IMR-90 (cell line): ENCODE data around the gene COL4A2. TPM values are rescaled to one million over a fixed set of nuclear protein-coding genes. Genes with fewer than 3 reads are reported as not detected.

Source experiments
- ATAC-seq: fragments of 200-7000 bp; cut with Tn5 transposase; 2 replicates; pipeline ENCODE4 v1.9.1; 2020; ENCODE audit warnings: low read depth, mild to moderate bottlenecking, moderate library complexity
- BruUV-seq: library from RNA; stranded (reverse); fragments of 400-500 nt; replicated peaks from 2 replicates; lab custom pipeline; 2021; lab: Mats Ljungman, UMichigan
- CTCF ChIA-PET: fragments of 300-600 bp; formaldehyde crosslinking; extraction: SDS; loops from one replicate; lab custom pipeline; 2021; ENCODE audit warnings: antibody characterized with exemption; lab: Yijun Ruan, JAX
- POLR2A ChIA-PET: fragments of 300-600 bp; sonication (Branson Sonifier 250); formaldehyde crosslinking; loops from one replicate; lab custom pipeline; 2022; ENCODE audit warnings: antibody characterized with exemption; ENCODE audit not compliant: unreplicated experiment; lab: Charles Lee
- DNase-seq: peaks from one replicate; pipeline ENCODE4 v3.0.0; 2013
- H2AFZ ChIP-seq: replicated peaks from 2 replicates; pipeline ENCODE3; 2013; ENCODE audit warnings: low read length, mild to moderate bottlenecking; ENCODE audit not compliant: poor library complexity
- H2AK5ac ChIP-seq: 2 replicates; pipeline ENCODE4 v1.6.1; 2013; ENCODE audit warnings: low read depth, low read length, inconsistent platforms
- H2AK9ac ChIP-seq: replicated peaks from 2 replicates; pipeline ENCODE3; 2013; ENCODE audit warnings: mild to moderate bottlenecking, low read depth, low read length, moderate library complexity; ENCODE audit not compliant: poor library complexity
- H2BK120ac ChIP-seq: 2 replicates; pipeline ENCODE4 v1.6.1; 2013; ENCODE audit warnings: low read depth, low read length, inconsistent platforms
- H2BK15ac ChIP-seq: 3 replicates; pipeline ENCODE4 v1.6.1; 2013; ENCODE audit warnings: low read depth, low read length, inconsistent platforms
- H2BK20ac ChIP-seq: 2 replicates; pipeline ENCODE4 v1.6.1; 2013; ENCODE audit warnings: low read depth, mild to moderate bottlenecking, inconsistent platforms, low read length, moderate library complexity
- H2BK5ac ChIP-seq: 2 replicates; pipeline ENCODE4 v1.6.1; 2013; ENCODE audit warnings: mild to moderate bottlenecking, low read depth, low read length, inconsistent platforms; ENCODE audit not compliant: poor library complexity, severe bottlenecking
- H3K14ac ChIP-seq: replicated peaks from 2 replicates; pipeline ENCODE4 v1.6.1; 2013; ENCODE audit warnings: low read depth, low read length, inconsistent platforms
- H3K18ac ChIP-seq: 2 replicates; pipeline ENCODE4 v1.6.1; 2013; ENCODE audit warnings: low read depth, low read length, control low read depth
- H3K23ac ChIP-seq: 2 replicates; pipeline ENCODE4 v1.6.1; 2013; ENCODE audit warnings: low read depth, low read length, inconsistent platforms
- H3K27ac ChIP-seq: 2 replicates; pipeline ENCODE4 v1.5.1; 2013; ENCODE audit warnings: mild to moderate bottlenecking, control low read depth, low read length; ENCODE audit not compliant: insufficient read depth
- H3K27me3 ChIP-seq: 2 replicates; pipeline ENCODE4 v1.6.1; 2013; ENCODE audit warnings: low read length; ENCODE audit not compliant: control insufficient read depth, insufficient read depth
- H3K36me3 ChIP-seq: 2 replicates; pipeline ENCODE4 v1.6.1; 2013; ENCODE audit warnings: low read length, mixed read lengths; ENCODE audit not compliant: control insufficient read depth, insufficient read depth
- H3K4ac ChIP-seq: 2 replicates; pipeline ENCODE4 v1.6.1; 2013; ENCODE audit warnings: low read depth, low read length, inconsistent platforms
- H3K4me1 ChIP-seq: 2 replicates; pipeline ENCODE4 v1.6.1; 2013; ENCODE audit warnings: low read length, mixed read lengths; ENCODE audit not compliant: control insufficient read depth, insufficient read depth
- H3K4me2 ChIP-seq: 2 replicates; pipeline ENCODE4 v1.6.1; 2013; ENCODE audit warnings: low read depth, mild to moderate bottlenecking, control low read depth, low read length, moderate library complexity
- H3K4me3 ChIP-seq: 2 replicates; pipeline ENCODE4 v1.5.1; 2013; ENCODE audit warnings: low read depth, mild to moderate bottlenecking, control low read depth, low read length, moderate library complexity; ENCODE audit not compliant: insufficient read depth
- H3K56ac ChIP-seq: 2 replicates; pipeline ENCODE4 v1.6.1; 2013; ENCODE audit warnings: low read length, inconsistent platforms; ENCODE audit not compliant: insufficient read depth; ENCODE audit errors: extremely low read depth
- H3K79me1 ChIP-seq, 2 experiments: 2 replicates each; pipeline ENCODE4 v1.6.1; 2013; ENCODE audit warnings: low read length in 2 of 2, inconsistent platforms in 1 of 2, low read depth in 1 of 2
- H3K9ac ChIP-seq: 2 replicates; pipeline ENCODE4 v1.6.1; 2013; ENCODE audit warnings: low read depth, low read length, control low read depth
- H3K9me1 ChIP-seq: 2 replicates; pipeline ENCODE4 v1.6.1; 2013; ENCODE audit warnings: low read length, inconsistent platforms; ENCODE audit not compliant: insufficient read depth
- H3K9me3 ChIP-seq: 2 replicates; pipeline ENCODE4 v1.6.1; 2013; ENCODE audit warnings: low read length; ENCODE audit not compliant: control insufficient read depth, insufficient read depth
- H4K20me1 ChIP-seq: 2 replicates; pipeline ENCODE4 v1.6.1; 2013; ENCODE audit warnings: low read length, inconsistent platforms; ENCODE audit not compliant: insufficient read depth
- H4K5ac ChIP-seq: 2 replicates; pipeline ENCODE4 v1.6.1; 2013; ENCODE audit warnings: mild to moderate bottlenecking, low read depth, low read length, control low read depth
- H4K8ac ChIP-seq, 2 experiments: 2 replicates each; pipeline ENCODE4 v1.6.1; 2013; ENCODE audit warnings: low read depth in 2 of 2, low read length in 2 of 2, control low read depth in 1 of 2, inconsistent platforms in 1 of 2
- H4K91ac ChIP-seq: 2 replicates; pipeline ENCODE4 v1.6.1; 2013; ENCODE audit warnings: low read depth, low read length, inconsistent platforms; ENCODE audit not compliant: insufficient read depth
- BHLHE40 ChIP-seq: fragments of 150-350 bp; IDR thresholded peaks from 2 replicates; pipeline ENCODE4 v1.6.1; 2016; ENCODE audit warnings: mild to moderate bottlenecking, low read depth, low read length
- CEBPB ChIP-seq: IDR thresholded peaks from 2 replicates; pipeline ENCODE4 v1.6.1; 2012; ENCODE audit warnings: low read depth, low read length, improper control_type of control experiment
- FOS ChIP-seq: fragments of 150-350 bp; IDR thresholded peaks from 2 replicates; pipeline ENCODE4 v1.6.1; 2016; ENCODE audit warnings: low read depth, low read length
- MXI1 ChIP-seq: IDR thresholded peaks from 2 replicates; pipeline ENCODE4 v1.6.1; 2012; ENCODE audit warnings: low read depth, mild to moderate bottlenecking, low read length, moderate library complexity, borderline replicate concordance
- NFE2L2 ChIP-seq: fragments of 150-350 bp; IDR thresholded peaks from 2 replicates; pipeline ENCODE4 v1.6.1; 2016; ENCODE audit warnings: low read depth, mild to moderate bottlenecking, low read length
- POLR2A ChIP-seq: IDR thresholded peaks from 2 replicates; pipeline ENCODE4 v1.6.1; 2012; ENCODE audit warnings: mild to moderate bottlenecking, low read depth, low read length
- SMC3 ChIP-seq: fragments of 150-350 bp; IDR thresholded peaks from 2 replicates; pipeline ENCODE4 v1.6.1; 2016; ENCODE audit warnings: low read depth, mild to moderate bottlenecking, antibody characterized with exemption, low read length, moderate library complexity
- WGBS, 2 experiments: methylation state at CpG; one replicate each; pipeline versions ENCODE4 v1.1.5 to v1.1.7; 2013; ENCODE audit warnings: missing lambda C conversion rate in 2 of 2; ENCODE audit not compliant: insufficient read length in 1 of 2; ENCODE audit errors: extremely low coverage in 2 of 2; 5-methylcytosine and 5-hydroxymethylcytosine counted together
- dilution Hi-C: fragments of 300-500 bp; cut with HindIII; formaldehyde crosslinking; loops from one replicate; pipeline ENCODE4 v1.14.3; 2018; ENCODE audit warnings: low sequenced_read_pairs; ENCODE audit not compliant: unreplicated experiment
- in situ Hi-C: fragments of 300-500 bp; cut with MboI; formaldehyde crosslinking; loops from 3 replicates; pipeline ENCODE4 v1.14.3; 2019; ENCODE audit warnings: low sequenced_read_pairs, inconsistent platforms, mixed read lengths
- intact Hi-C: fragments of 100-400 bp; cut with micrococcal nuclease; formaldehyde crosslinking; loops from 2 replicates; pipeline ENCODE4 v1.10.0; 2022
- polyA plus RNA-seq, 3 experiments: library from polyadenylated mRNA; depleted of rRNA; stranded (reverse); fragments of >200 nt; gene quantifications; 2 replicates each; pipeline ENCODE4 v1.2.3, GENCODE V29; 2012; ENCODE audit warnings: low replicate concordance in 1 of 3
- total RNA-seq: library from RNA; depleted of rRNA; stranded (reverse); fragments of >200 nt; gene quantifications from 2 replicates; pipeline ENCODE4 v1.2.3, GENCODE V29; 2012
- TF ChIP-seq, protein P1 (sequence below): fragments of 150-350 bp; IDR thresholded peaks from 2 replicates; pipeline ENCODE4 v1.6.1; 2017; ENCODE audit warnings: mild to moderate bottlenecking, antibody characterized with exemption, low read length, low read depth

COL4A2 gene
- total and polyA plus RNA-seq, 2 of the 4 experiments (the other 2 are of a cell fraction), result 90.7 to 457 TPM

DNA sequence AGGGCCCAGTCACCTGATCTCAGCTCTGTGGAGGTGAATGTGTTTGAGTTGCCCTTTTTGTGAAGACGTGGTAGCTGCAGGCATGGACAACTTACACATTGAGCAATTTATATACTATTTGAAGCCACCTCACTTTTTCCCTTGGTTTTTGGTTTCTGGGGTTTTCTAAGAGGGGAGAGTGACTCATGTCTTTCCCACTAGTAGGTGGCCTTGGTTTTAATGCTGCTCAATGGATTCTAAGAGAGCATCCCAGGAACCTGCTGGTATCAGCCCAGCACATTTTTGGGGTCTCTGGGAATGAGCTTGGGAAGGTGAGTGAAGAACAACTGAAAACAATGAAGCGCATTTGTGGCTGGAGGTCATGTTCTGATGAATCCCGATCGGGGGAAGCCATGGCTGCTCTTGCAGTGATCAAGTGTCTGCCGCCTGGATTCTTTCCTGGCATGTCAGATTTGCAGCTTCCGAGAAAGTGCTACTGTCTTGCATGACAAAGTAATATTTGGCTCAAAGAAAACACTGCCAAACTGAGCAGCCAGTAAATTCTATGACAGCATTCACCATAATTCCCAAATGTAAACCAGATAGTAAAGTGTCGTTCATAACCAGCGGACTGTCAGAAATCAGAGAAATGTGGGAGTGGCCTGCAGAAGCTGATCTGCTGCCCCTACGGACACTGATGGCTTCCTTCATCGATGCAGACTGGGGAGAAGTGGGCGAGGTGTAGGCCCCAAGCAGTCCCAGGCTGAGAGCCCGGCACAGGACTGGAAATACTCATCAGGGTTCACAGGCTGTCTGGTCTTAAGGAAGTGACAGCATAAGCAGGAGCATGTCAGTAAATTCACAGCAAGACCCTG lies 98.7 kb downstream of the COL4A2 start:
- dilution Hi-C loops, result no loop called here
- Histone ChIP-seq H3K9me1 (peaks cover 47% of the 10 kb centered on the region), H3K18ac (peak overlapping the region; percentile 89), H2AFZ (peak overlapping the region; percentile 38), H3K56ac (peak overlapping the region; percentile 86), H3K27ac (peak overlapping the region; percentile 75), H4K91ac (peak overlapping the region; percentile 97), H4K5ac (peak overlapping the region; percentile 92), H3K4me1 (peaks cover 54% of the 10 kb centered on the region), H3K36me3 (peaks cover 18% of the 10 kb centered on the region), H2BK5ac (peak overlapping the region; percentile 99), H2BK120ac (peak overlapping the region; percentile 94), H2BK15ac (peak overlapping the region; percentile 63; the same call in 2 of the 3 replicates), H3K9me3 (no peaks in the 10 kb centered on the region), H3K23ac (peak overlapping the region; percentile 75), H2AK5ac (peak overlapping the region; percentile 95), H2BK20ac (peak overlapping the region; percentile 94), H4K8ac (peak overlapping the region; percentile 86 to 92; a peak in 3 of 4 replicates), H3K9ac (peak overlapping the region; percentile 36), H4K20me1 (0 out of 2 replicates have a peak, but pooled peaks cover 6% of the 10 kb centered on the region), H3K27me3 (no peaks in the 10 kb centered on the region), H3K79me1 (peaks cover 48 to 90% of the 10 kb centered on the region in 2 experiments), H2AK9ac (no peak overlapping the region), H3K4me2 (peak overlapping the region; percentile 50), H3K4ac (peak overlapping the region; percentile 91), H3K4me3 (no peak overlapping the region), H3K14ac (peak overlapping the region; percentile 69)
- WGBS, 2 experiments, result 6% methylated on average over 6 of the region's 12 CpGs; no CpG with 5 or more reads in 1 of the 2 experiments
- in situ Hi-C loops, result no loop called here
- no TSS peak for BruUV-seq
- DNase-seq, result peak; percentile 89
- intact Hi-C loops, result no loop called here
- POLR2A ChIA-PET, result no interaction called here
- peak; percentile 30 for ATAC-seq
- CTCF ChIA-PET, result no interaction called here
- TF ChIP-seq CEBPB (peak; percentile 92), BHLHE40 (0 out of 2 replicates have a peak, but pooled peaks have one; percentile 7), FOS (peak; percentile 69), MXI1 (no peak), SMC3 (no peak; the same call in 1 of the 2 replicates), NFE2L2 (peak; percentile 15; the same call in 1 of the 2 replicates), POLR2A (peak; percentile 58)
- TF ChIP-seq, protein P1, sequence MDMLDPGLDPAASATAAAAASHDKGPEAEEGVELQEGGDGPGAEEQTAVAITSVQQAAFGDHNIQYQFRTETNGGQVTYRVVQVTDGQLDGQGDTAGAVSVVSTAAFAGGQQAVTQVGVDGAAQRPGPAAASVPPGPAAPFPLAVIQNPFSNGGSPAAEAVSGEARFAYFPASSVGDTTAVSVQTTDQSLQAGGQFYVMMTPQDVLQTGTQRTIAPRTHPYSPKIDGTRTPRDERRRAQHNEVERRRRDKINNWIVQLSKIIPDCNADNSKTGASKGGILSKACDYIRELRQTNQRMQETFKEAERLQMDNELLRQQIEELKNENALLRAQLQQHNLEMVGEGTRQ, result peak; percentile 45; the same call in 1 of the 2 replicates
